Stimulated activated CD4-positive, alpha-beta T cell treated with anti-CD3 and anti-CD28 coated beads, Interleukin-4, amount 100 ng/mL, for 4 hours (primary cell): ENCODE measurements around the gene HK3.
A peak's percentile ranks its signal among the peaks of the same experiment; 100 is the strongest.

Experiments
- DNase-seq, 2 experiments: peaks; one replicate each; pipeline ENCODE4 v3.0.0-alpha.2; 2020

Gene HK3

GRCh38 chr5:176846335-176847140 lies 52.6 kb downstream of the HK3 start:
- no peak for DNase-seq

- no peak for DNase-seq
Measured at GRCh38 chr5:176845392-176845713, 53.8 kb downstream of the HK3 start.

- no peak for DNase-seq
Measured at GRCh38 chr5:176844706-176845391, 54.3 kb downstream of the HK3 start.

GRCh38 chr5:176844281-176844680 lies 54.9 kb downstream of the HK3 start:
- DNase-seq: no peak

GRCh38 chr5:176843673-176844072 lies 55.5 kb downstream of the HK3 start:
- no peak for DNase-seq

GRCh38 chr5:176837707-176838115 lies 61.4 kb downstream of the HK3 start:
- DNase-seq: peak; percentile 47 to 70

- DNase-seq: no peak
Measured at GRCh38 chr5:176836811-176837706, 62.1 kb downstream of the HK3 start.

- no peak for DNase-seq
Measured at GRCh38 chr5:176835918-176836317, 63.2 kb downstream of the HK3 start.

GRCh38 chr5:176833286-176833685 lies 65.9 kb downstream of the HK3 start:
- DNase-seq: no peak

GRCh38 chr5:176832162-176832561 lies 67.0 kb downstream of the HK3 start:
- DNase-seq: no peak

- no peak for DNase-seq
Measured at GRCh38 chr5:176831425-176831824, 67.7 kb downstream of the HK3 start.

GRCh38 chr5:176830995-176831423 lies 68.1 kb downstream of the HK3 start:
- DNase-seq: no peak
